GM12878 (cell line): Measurements from ENCODE around the gene UBE2L6. TPM values are rescaled to one million over a fixed set of nuclear protein-coding genes. Genes with fewer than 3 reads are reported as not detected.

Source experiments
- BHLHE40 ChIP-seq, 2 experiments: fragments of 450-650 bp in 1 of 2; IDR thresholded peaks; 2 replicates each; pipeline ENCODE4 v1.6.1; 2011 to 2017; ENCODE audit warnings: low read depth in 2 of 2, borderline replicate concordance in 1 of 2, improper control_type of control experiment in 1 of 2, low read length in 1 of 2, mild to moderate bottlenecking in 1 of 2
- DPF2 ChIP-seq: fragments of 450-650 bp; IDR thresholded peaks from 2 replicates; pipeline ENCODE4 v1.6.1; 2017; ENCODE audit warnings: mild to moderate bottlenecking
- JUNB ChIP-seq: IDR thresholded peaks from 2 replicates; pipeline ENCODE4 v1.6.1; 2016; ENCODE audit warnings: antibody characterized with exemption, mild to moderate bottlenecking
- MEF2A ChIP-seq: IDR thresholded peaks from 2 replicates; pipeline ENCODE4 v1.6.1; 2011; ENCODE audit warnings: low read depth, mild to moderate bottlenecking, low read length, moderate library complexity; ENCODE audit not compliant: insufficient read depth
- NFIC ChIP-seq: IDR thresholded peaks from 2 replicates; pipeline ENCODE4 v1.6.1; 2012; ENCODE audit warnings: low read depth, mild to moderate bottlenecking, inconsistent platforms, low read length, moderate library complexity
- PAX5 ChIP-seq: IDR thresholded peaks from 2 replicates; pipeline ENCODE4 v1.6.1; 2011; ENCODE audit warnings: low read depth, low read length, borderline replicate concordance
- PAX8 ChIP-seq: fragments of 450-650 bp; IDR thresholded peaks from 2 replicates; pipeline ENCODE4 v1.6.1; 2017; ENCODE audit warnings: mild to moderate bottlenecking, moderate library complexity
- SMAD5 ChIP-seq: IDR thresholded peaks from 2 replicates; pipeline ENCODE4 v1.6.1; 2016; ENCODE audit warnings: antibody characterized with exemption, low read depth
- TBL1XR1 ChIP-seq: IDR thresholded peaks from 2 replicates; pipeline ENCODE4 v1.6.1; 2012; ENCODE audit warnings: low read depth, low read length, improper control_type of control experiment
- polyA plus RNA-seq, 11 experiments: library from polyadenylated mRNA; depleted of rRNA in 4 of 11; unstranded in 6 of 11; stranded (reverse) in 5 of 11; fragments of >200 nt; fragmentation: Nextera tagmentation in 4 of 11; fragmentation: Illumina TruSeq in 1 of 11; extraction: Ambion mirVana in 4 of 11; extraction: Trizol in 1 of 11; gene quantifications; 1 replicate in 1 of 11; 2 replicates in 10 of 11; pipeline versions ENCODE4 v1.2.1 to v1.2.3, GENCODE V29; 2011 to 2016; ENCODE audit warnings: inconsistent platforms in 2 of 11, missing spikeins in 2 of 11, low read depth in 1 of 11
- total RNA-seq, 4 experiments: library from RNA; depleted of rRNA in 3 of 4; stranded (reverse); fragments of >200 nt in 3 of 4; fragmentation: Illumina TruSeq in 1 of 4; extraction: Trizol in 1 of 4; gene quantifications; 2 replicates each; pipeline versions ENCODE4 v1.2.1 to v1.2.3, GENCODE V29; 2013 to 2021
- TF ChIP-seq, protein P1 (sequence below): fragments of 450-650 bp; IDR thresholded peaks from 2 replicates; pipeline ENCODE4 v1.6.1; 2017; ENCODE audit warnings: mild to moderate bottlenecking, moderate library complexity
- TF ChIP-seq, protein P2 (sequence below): fragments of 450-650 bp; IDR thresholded peaks from 2 replicates; pipeline ENCODE4 v1.6.1; 2018; ENCODE audit warnings: borderline replicate concordance, mild to moderate bottlenecking; ENCODE audit not compliant: partially characterized antibody
- TF ChIP-seq, protein P3 (sequence below), 3 experiments: IDR thresholded peaks in 2 of 3; conservative IDR thresholded peaks in 1 of 3; 2 replicates each; pipeline ENCODE4 v1.5.1; 2011; ENCODE audit warnings: low read depth in 3 of 3, low read length in 3 of 3, mild to moderate bottlenecking in 3 of 3, control low read depth in 2 of 3, moderate library complexity in 2 of 3, inconsistent platforms in 1 of 3, mixed read lengths in 1 of 3; ENCODE audit not compliant: control insufficient read depth in 2 of 3, insufficient read depth in 1 of 3; ENCODE audit errors: extremely low read depth in 1 of 3
- TF ChIP-seq, protein P4 (sequence below): IDR thresholded peaks from 2 replicates; pipeline ENCODE4 v1.6.1; 2011; ENCODE audit warnings: mild to moderate bottlenecking, low read depth, low read length, moderate library complexity; ENCODE audit not compliant: insufficient replicate concordance
- TF ChIP-seq, protein P5 (sequence below): fragments of 150-350 bp; IDR thresholded peaks from 2 replicates; pipeline ENCODE4 v1.6.1; 2016; ENCODE audit warnings: low read depth, low read length

UBE2L6 gene
- total and polyA plus RNA-seq, 10 of the 15 experiments (the other 5 are each of a cell fraction or from before 2014, with no cell fraction given) = 114 to 295 (median 173) TPM

DNA sequence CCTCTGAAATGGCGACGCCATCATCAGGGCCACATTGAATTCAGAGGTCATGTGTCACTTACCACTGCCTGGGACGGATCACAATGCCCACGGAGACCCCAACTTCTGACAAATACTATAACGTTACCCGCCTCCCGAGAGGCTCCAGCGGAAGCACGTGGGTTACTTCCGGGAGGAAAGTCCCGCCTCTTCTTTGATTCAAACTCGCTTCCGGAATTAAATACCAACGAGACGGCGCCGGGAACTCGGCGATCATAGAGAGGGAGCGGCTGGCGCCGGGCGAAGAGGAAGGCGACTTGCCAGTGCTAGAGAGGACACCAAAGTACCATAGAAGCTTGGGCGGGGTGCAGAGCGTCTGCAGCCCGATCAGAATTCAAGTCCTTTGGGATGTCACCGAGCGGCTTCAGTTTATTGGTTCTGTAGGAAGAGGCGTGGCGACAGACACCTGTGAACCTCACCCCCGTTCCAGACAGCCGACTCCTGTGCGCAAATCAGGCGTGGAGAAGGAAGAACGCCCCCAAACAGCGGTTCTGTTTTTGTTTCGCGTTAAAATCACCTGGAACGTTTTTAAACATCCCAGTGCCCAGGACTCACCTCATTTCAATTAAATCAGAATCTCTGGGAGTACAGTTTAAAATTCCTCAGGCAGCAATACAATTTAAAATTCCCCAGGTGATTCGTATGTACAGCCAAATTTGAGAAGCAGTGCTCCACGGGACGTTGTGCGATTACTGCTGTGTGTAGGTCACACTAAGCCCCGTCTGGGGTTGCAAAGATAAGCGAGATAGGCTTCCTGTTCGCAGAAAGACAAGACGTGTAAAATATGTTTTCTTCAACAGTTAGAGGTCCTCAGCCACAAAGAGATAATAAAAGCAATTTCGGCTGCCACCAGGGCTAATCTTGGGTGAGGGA is 36.6 kb downstream of the UBE2L6 start, which contains the start of gene TIMM10 (continued):
- TF ChIP-seq, protein P1, sequence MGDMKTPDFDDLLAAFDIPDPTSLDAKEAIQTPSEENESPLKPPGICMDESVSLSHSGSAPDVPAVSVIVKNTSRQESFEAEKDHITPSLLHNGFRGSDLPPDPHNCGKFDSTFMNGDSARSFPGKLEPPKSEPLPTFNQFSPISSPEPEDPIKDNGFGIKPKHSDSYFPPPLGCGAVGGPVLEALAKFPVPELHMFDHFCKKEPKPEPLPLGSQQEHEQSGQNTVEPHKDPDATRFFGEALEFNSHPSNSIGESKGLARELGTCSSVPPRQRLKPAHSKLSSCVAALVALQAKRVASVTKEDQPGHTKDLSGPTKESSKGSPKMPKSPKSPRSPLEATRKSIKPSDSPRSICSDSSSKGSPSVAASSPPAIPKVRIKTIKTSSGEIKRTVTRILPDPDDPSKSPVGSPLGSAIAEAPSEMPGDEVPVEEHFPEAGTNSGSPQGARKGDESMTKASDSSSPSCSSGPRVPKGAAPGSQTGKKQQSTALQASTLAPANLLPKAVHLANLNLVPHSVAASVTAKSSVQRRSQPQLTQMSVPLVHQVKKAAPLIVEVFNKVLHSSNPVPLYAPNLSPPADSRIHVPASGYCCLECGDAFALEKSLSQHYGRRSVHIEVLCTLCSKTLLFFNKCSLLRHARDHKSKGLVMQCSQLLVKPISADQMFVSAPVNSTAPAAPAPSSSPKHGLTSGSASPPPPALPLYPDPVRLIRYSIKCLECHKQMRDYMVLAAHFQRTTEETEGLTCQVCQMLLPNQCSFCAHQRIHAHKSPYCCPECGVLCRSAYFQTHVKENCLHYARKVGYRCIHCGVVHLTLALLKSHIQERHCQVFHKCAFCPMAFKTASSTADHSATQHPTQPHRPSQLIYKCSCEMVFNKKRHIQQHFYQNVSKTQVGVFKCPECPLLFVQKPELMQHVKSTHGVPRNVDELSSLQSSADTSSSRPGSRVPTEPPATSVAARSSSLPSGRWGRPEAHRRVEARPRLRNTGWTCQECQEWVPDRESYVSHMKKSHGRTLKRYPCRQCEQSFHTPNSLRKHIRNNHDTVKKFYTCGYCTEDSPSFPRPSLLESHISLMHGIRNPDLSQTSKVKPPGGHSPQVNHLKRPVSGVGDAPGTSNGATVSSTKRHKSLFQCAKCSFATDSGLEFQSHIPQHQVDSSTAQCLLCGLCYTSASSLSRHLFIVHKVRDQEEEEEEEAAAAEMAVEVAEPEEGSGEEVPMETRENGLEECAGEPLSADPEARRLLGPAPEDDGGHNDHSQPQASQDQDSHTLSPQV = no peak
- TF ChIP-seq DPF2 (no peak), SMAD5 (no peak), TBL1XR1 (0 out of 2 replicates have a peak, but pooled peaks have one; percentile 10), PAX8 (no peak), BHLHE40 (IDR thresholded peaks at IDR 0.05; ENCODE audit: borderline replicate concordance in 1 of 2, low read depth in 2 of 2, low read length in 1 of 2) (peak; percentile 5 to 44; a peak in 2 of 4 replicates), PAX5 (no peak), NFIC (no peak; the same call in 1 of the 2 replicates), JUNB (no peak), MEF2A (0 out of 2 replicates have a peak, but pooled peaks have one; percentile 65)
- TF ChIP-seq, protein P2, sequence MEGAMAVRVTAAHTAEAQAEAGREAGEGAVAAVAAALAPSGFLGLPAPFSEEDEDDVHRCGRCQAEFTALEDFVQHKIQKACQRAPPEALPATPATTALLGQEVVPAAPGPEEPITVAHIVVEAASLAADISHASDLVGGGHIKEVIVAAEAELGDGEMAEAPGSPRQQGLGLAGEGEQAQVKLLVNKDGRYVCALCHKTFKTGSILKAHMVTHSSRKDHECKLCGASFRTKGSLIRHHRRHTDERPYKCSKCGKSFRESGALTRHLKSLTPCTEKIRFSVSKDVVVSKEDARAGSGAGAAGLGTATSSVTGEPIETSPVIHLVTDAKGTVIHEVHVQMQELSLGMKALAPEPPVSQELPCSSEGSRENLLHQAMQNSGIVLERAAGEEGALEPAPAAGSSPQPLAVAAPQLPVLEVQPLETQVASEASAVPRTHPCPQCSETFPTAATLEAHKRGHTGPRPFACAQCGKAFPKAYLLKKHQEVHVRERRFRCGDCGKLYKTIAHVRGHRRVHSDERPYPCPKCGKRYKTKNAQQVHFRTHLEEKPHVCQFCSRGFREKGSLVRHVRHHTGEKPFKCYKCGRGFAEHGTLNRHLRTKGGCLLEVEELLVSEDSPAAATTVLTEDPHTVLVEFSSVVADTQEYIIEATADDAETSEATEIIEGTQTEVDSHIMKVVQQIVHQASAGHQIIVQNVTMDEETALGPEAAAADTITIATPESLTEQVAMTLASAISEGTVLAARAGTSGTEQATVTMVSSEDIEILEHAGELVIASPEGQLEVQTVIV = peak; percentile 27
- TF ChIP-seq, protein P3, sequence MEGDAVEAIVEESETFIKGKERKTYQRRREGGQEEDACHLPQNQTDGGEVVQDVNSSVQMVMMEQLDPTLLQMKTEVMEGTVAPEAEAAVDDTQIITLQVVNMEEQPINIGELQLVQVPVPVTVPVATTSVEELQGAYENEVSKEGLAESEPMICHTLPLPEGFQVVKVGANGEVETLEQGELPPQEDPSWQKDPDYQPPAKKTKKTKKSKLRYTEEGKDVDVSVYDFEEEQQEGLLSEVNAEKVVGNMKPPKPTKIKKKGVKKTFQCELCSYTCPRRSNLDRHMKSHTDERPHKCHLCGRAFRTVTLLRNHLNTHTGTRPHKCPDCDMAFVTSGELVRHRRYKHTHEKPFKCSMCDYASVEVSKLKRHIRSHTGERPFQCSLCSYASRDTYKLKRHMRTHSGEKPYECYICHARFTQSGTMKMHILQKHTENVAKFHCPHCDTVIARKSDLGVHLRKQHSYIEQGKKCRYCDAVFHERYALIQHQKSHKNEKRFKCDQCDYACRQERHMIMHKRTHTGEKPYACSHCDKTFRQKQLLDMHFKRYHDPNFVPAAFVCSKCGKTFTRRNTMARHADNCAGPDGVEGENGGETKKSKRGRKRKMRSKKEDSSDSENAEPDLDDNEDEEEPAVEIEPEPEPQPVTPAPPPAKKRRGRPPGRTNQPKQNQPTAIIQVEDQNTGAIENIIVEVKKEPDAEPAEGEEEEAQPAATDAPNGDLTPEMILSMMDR (IDR thresholded peaks at IDR 0.05 in 2 of 3, conservative IDR thresholded peaks at IDR 0.05 in 1 of 3; ENCODE audit: control insufficient read depth in 2 of 3, extremely low read depth in 1 of 3, insufficient read depth in 1 of 3, low read depth in 3 of 3, low read length in 3 of 3) = no peak
- TF ChIP-seq, protein P4, sequence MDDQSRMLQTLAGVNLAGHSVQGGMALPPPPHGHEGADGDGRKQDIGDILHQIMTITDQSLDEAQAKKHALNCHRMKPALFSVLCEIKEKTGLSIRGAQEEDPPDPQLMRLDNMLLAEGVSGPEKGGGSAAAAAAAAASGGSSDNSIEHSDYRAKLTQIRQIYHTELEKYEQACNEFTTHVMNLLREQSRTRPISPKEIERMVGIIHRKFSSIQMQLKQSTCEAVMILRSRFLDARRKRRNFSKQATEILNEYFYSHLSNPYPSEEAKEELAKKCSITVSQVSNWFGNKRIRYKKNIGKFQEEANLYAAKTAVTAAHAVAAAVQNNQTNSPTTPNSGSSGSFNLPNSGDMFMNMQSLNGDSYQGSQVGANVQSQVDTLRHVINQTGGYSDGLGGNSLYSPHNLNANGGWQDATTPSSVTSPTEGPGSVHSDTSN = peak; percentile 16
- TF ChIP-seq, protein P5, sequence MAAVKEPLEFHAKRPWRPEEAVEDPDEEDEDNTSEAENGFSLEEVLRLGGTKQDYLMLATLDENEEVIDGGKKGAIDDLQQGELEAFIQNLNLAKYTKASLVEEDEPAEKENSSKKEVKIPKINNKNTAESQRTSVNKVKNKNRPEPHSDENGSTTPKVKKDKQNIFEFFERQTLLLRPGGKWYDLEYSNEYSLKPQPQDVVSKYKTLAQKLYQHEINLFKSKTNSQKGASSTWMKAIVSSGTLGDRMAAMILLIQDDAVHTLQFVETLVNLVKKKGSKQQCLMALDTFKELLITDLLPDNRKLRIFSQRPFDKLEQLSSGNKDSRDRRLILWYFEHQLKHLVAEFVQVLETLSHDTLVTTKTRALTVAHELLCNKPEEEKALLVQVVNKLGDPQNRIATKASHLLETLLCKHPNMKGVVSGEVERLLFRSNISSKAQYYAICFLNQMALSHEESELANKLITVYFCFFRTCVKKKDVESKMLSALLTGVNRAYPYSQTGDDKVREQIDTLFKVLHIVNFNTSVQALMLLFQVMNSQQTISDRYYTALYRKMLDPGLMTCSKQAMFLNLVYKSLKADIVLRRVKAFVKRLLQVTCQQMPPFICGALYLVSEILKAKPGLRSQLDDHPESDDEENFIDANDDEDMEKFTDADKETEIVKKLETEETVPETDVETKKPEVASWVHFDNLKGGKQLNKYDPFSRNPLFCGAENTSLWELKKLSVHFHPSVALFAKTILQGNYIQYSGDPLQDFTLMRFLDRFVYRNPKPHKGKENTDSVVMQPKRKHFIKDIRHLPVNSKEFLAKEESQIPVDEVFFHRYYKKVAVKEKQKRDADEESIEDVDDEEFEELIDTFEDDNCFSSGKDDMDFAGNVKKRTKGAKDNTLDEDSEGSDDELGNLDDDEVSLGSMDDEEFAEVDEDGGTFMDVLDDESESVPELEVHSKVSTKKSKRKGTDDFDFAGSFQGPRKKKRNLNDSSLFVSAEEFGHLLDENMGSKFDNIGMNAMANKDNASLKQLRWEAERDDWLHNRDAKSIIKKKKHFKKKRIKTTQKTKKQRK = no peak
